ENCODE data around the gene PARP8.

GRCh38 chr5:50799596-50799995 lies 133.2 kb downstream of the PARP8 start:
- TF ChIP-seq POLR2A (IDR thresholded peaks at IDR 0.05) (no peak), CTCF (IDR thresholded peaks at IDR 0.05) (no peak), POLR2AphosphoS5 (IDR thresholded peaks at IDR 0.05; ENCODE audit: insufficient read depth in 1 of 2, low read depth in 1 of 2) (no peak)
